NB4 (cell line): ENCODE results near the gene LINGO1.

Experiments
- DNase-seq: peaks from one replicate; pipeline ENCODE4 v3.0.0; 2010; ENCODE audit warnings: low read depth
- H3K4me3 ChIP-seq: one replicate; pipeline ENCODE4 v1.5.1; 2011; ENCODE audit warnings: mild to moderate bottlenecking, low read depth, low read length, moderate library complexity
- CTCF ChIP-seq: IDR thresholded peaks from one replicate; pipeline ENCODE4 v1.5.1; 2012; ENCODE audit warnings: low read depth, low read length
- MAX ChIP-seq: IDR thresholded peaks from 2 replicates; pipeline ENCODE4 v1.6.1; 2011; ENCODE audit warnings: low read depth, low read length
- MYC ChIP-seq: IDR thresholded peaks from 2 replicates; pipeline ENCODE4 v1.6.1; 2011; ENCODE audit warnings: low read depth, low read length
- POLR2A ChIP-seq: IDR thresholded peaks from 2 replicates; pipeline ENCODE4 v1.6.1; 2011; ENCODE audit warnings: mild to moderate bottlenecking; ENCODE audit not compliant: insufficient read length; ENCODE audit errors: extremely low read depth

The LINGO1 gene

GRCh38 chr15:77667338-77668234 lies 34.9 kb upstream of the LINGO1 start:
- no peak overlapping the region for H3K4me3 ChIP-seq
- TF ChIP-seq CTCF (no peak), MAX (no peak), MYC (no peak), POLR2A (no peak)

GRCh38 chr15:77666296-77666660 lies 33.6 kb upstream of the LINGO1 start:
- TF ChIP-seq MAX, result no peak
- no peak for TF ChIP-seq MYC
- no peak for TF ChIP-seq CTCF
- TF ChIP-seq POLR2A, result no peak
- no peak for DNase-seq

More at GRCh38 chr15:77667338-77668234, 34.9 kb upstream of the LINGO1 start:
- no peak for DNase-seq

GRCh38 chr15:77665530-77666295 lies 33.0 kb upstream of the LINGO1 start:
- no peak for DNase-seq
- no peak for TF ChIP-seq MYC
- no peak for TF ChIP-seq CTCF
- TF ChIP-seq POLR2A, result no peak
- no peak for TF ChIP-seq MAX
- no peak overlapping the region for H3K4me3 ChIP-seq

More at GRCh38 chr15:77666296-77666660, 33.6 kb upstream of the LINGO1 start:
- no peak overlapping the region for H3K4me3 ChIP-seq

- no peak for DNase-seq
- TF ChIP-seq CTCF, result no peak
- TF ChIP-seq MYC, result no peak
- TF ChIP-seq POLR2A, result no peak
- no peak for TF ChIP-seq MAX
- H3K4me3 ChIP-seq, result no peak overlapping the region
Measured at GRCh38 chr15:77664428-77664827, 31.7 kb upstream of the LINGO1 start.

GRCh38 chr15:77663256-77663655 lies 30.5 kb upstream of the LINGO1 start:
- DNase-seq, result no peak
- no peak overlapping the region for H3K4me3 ChIP-seq
- no peak for TF ChIP-seq POLR2A
- no peak for TF ChIP-seq CTCF
- no peak for TF ChIP-seq MAX
- TF ChIP-seq MYC, result no peak
